ENCODE data around the gene GAREM1.

GAREM1 gene

DNA sequence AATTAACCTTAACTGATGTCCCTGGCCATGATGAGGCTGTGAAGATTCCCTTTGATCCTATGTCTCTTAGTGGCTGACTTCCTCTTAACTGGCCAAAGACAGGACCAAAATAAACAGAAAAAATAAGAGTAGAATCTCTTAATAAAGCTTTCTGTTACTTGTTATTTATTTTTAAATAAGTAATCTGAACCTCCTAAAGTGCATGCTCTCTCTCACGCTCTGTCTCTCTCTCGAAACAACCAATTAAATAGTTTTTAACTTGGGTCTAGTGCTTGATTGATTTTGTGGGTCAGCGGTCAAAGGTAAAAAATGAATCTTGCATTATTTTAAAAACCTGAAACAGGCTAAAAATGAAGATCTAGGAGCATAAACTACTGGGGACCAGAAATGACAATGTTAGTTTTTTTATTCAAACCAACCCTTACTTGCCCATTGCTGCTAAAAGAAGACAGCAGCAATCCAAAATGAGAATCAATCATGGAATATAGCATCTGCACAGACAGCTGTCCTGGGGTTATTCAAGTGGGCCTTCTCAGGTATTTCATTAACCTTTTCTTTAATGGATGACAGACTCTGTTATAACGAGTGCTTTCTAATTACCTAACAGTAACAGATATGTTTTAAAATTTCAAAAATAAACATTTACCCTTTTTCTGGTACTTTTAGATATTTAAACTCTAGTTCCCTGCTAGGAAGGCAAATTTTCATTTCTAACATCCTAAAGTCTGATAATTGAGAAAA is 11.2 kb downstream of the GAREM1 start:
- DNase-seq (ENCODE audit: insufficient read length, low spot score) (no peak), FAIRE-seq (no peak)

DNA sequence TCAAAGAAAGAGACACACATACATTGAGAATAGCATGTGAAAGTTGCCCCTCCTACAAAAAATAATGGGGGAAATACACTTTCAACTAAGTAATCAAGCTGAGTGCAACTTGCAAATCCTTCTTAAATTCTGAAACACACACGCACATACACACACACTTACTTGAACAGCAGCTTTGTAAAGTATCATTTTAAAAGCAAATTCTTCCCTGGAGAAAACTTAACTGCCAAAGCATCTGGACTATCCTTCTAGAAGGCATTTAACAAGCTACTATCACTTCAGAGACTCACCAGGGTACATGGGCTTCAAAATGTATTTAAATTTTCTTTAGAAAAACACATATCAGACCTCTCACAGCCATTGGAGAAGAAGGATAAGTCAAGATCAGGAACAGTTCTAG is 15.3 kb downstream of the GAREM1 start:
- DNase-seq (ENCODE audit: insufficient read length, low spot score) (no peak), FAIRE-seq (no peak)

DNA sequence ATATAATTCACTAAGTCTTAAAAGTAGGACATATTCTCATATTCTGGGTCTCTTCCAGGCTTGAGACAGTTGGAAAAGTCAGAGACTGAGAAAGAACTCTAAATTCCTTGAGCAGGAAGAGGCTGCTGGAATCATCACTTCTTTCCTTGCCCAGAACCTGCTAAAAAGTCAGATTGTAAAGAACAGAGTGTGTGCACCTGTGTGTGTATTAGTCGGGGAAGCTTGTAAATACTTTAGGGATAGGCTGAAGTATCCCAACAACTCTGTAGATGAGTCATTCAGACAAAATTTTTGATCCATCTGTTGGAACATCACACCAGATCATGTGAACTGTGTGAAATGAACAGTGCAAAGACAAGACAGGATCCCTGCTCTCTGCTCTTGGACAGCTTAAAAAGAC is 16.1 kb downstream of the GAREM1 start:
- DNase-seq (ENCODE audit: insufficient read length, low spot score): no peak
- no peak for FAIRE-seq

DNA sequence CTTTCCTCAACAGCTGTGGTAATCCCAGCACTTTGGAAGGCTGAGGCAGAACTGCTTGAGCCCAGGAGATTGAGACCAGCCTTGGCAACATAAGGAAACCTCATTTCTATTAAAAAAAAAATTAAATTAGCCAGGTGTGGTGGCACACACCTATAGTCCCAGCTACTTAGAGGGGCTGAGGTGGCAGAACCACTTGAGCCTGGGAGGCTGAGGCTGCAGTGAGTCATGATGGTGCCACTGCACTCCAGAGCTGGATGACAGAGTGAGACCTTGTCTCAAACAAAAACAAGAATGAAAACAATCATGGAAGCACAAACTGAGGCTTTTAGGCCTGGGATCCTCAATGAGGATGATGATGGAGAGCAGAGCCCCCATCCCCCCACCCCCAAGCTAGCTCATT is 19.8 kb downstream of the GAREM1 start:
- DNase-seq (ENCODE audit: insufficient read length, low spot score) (no peak), FAIRE-seq (no peak)

DNA sequence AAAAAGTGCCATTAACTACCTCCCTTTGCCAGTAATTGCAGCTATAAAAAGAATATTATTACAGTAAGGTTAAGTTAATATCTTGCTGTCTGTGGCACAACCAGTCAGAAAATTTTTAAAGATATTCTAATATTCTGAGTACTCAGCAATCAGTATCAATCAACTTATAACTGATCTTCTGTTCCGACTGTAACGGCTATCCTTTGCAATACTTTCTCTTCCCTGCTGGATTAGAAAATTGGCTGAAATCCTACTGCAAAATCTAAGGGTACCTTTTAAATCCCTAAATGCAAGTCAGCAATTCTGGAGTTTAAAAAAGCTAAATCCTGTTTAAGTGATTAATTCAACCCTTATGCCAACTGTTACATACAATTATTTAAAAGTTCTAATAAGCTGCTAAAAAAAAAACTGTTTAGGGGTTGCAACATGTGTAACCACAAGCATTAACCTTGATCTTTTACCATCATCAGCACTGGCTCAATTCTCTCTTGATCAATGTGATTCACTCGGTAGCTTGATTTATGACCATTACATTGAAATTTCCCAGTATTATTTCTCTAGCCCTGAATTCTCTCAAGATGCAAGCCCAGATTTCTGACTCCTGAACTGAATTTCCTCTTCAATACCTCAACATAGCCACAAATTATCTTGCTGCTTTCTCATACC is 20.5 kb downstream of the GAREM1 start:
- DNase-seq (ENCODE audit: insufficient read length, low spot score) (no peak), FAIRE-seq (no peak)

DNA sequence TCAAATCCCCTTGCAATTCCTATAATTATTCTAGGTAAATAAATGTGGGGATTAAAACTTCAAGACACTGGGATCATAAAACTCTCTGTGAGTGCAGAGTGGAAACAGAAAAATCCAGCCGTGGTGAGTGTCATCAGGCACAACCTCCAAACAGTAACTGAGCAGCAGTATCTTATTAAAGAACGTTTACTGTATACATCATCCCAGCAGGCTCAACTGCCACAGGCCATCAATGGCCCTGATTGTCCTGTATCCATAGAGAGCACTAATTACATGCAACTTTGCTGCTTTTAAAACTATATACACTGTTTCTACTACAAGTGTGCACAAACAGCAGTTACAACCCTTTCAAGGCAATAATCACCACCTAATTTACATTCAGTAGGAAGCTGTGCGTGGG is 23.9 kb downstream of the GAREM1 start:
- DNase-seq (ENCODE audit: insufficient read length, low spot score) (no peak), FAIRE-seq (no peak)

DNA sequence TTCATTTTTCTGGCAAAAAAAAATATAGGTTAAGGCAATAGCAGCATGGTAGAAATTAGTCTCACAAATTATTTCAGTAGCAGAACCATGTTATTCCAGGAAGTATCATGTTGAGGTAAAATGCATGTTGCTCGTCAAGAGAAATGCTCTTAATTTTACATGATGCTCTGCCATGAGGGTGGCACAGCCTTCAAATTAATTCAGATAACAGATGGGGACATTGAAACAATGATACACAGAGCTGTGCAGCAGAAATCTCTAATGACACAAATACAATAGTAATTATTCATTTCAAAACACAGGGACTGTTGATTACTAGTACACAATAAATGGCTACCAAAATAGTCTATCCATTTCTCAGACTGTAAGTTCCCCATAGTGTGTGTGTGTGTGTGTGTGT is 24.8 kb downstream of the GAREM1 start:
- FAIRE-seq: no peak
- no peak for DNase-seq (ENCODE audit: insufficient read length, low spot score)

DNA sequence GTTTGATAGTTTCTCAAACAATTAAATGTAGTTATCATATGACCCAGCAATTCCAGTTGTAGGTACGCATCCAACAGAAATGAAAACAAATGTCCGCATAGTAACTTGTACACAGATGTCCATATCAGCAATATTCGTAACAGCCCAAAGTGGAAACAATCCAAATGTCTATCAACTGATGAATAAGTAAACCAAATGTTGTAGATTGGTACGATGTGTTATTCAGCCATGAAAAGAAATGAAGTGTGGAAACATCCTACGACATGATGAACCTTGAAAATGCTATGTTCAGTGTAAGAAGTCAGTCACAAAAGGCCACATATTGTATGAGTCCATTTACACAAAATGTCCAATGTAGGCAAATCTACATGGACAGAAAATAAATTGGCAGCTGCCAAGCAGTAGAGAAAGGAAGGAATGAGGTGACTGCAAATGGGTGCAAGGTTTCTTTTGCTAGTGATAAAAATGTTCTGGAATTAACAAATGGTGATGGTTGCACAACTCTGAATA is 26.9 kb downstream of the GAREM1 start:
- DNase-seq (ENCODE audit: insufficient read length, low spot score) (no peak), FAIRE-seq (no peak)

DNA sequence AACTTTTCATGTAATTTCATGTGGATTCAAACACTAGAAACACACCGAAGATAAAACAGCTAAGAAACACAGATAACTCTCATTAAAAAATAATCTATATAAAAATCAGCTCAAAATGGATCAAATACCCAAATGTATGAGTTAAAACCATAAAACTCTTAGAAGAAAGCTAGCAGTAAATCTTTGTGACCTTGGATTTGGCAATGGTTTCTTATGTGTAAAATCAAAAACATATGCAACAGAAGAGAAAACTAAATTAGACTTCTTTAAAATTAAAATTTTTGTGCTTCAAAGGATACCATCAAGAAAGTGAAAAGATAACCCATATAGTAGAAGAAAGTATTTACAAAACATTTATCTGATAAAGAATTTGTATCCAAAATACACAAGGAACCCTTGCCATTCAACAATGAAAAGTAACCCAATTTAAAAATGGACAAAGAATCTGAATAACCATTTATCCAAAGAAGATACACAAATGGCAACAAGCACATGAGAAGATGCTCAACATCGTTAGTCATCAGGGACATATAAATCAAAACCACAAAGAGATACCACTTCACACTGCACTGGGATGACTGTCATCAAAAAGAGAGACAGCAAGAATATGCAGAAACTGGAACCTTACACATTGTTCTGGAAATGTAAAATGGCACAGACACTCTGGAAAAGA is 27.5 kb downstream of the GAREM1 start:
- no peak for FAIRE-seq
- DNase-seq (ENCODE audit: insufficient read length, low spot score): no peak

DNA sequence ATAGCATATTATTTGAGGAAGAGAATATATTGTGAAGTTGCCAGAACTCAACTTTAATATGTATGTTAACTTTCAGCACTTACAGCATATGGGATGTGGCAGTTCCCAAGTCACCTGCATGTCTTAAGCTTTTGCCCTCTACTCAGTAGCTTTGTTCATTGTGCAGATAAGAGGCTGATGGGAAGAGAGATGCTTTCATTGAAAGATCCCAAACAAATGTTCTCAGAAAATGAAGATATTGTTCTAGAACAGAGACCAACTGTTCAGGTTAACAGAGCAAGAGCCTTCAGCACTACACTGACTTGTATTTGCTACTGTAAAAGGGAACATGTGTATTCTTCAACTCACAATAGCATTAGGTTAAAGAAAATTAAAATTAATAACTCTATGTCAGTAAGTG is 28.1 kb downstream of the GAREM1 start:
- DNase-seq (ENCODE audit: insufficient read length, low spot score) (no peak), FAIRE-seq (no peak)

DNA sequence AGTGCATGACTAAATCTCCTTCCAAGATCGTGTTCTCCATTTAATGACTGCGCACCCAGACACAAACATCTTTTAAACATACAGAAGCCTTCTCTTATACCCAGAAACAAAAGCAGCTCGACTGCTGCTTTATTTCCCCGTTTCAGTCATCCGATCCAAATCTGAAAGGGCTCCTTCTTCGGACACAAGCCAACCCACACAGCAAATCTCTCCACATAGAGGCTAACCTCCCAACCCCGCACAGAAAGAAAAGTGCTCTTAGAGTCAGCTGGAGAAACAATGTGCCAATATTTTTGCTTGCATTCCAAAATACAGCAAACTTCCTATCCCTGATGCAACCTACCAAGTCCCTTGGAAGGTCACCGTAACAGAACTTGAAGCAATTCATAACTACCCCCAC is 29.1 kb downstream of the GAREM1 start:
- DNase-seq (ENCODE audit: insufficient read length, low spot score) (no peak), FAIRE-seq (no peak)

DNA sequence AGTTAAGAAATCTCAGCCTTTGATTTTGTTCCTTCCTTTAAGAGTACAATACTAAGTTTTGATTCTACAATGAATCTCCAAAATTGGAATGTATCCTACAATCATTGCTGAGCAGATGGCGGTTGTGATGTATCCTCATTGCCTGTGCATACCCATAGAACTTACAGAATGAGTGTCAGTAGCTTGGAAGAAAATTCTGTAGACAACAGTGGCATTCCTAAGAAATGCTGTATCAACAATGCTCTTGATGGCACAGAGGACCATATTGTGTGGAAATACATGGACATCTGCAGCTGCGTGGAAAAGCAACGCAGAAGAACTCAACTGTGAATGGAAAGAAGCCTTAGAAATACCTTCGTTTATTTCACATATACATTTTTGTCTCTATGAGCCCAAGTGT is 30.2 kb downstream of the GAREM1 start:
- FAIRE-seq (no peak), DNase-seq (ENCODE audit: insufficient read length, low spot score) (no peak)

DNA sequence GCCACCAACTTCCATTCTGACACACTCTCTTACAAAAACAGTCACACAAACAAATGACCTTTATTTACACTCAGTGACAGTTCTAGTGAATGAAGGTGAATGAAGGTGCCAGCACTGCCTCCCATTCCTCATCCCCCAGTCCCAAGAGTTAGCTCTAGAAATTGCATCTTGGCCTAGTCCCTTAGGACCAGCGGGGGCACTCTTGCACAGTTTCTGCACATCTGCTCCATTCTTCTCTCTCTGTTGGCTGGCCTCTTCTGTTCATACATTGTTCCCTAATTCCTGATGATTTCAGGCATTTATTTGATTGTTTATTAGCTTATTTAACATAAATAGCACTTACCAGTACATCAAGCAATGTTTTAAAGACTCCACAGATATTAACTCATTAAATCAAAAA is 30.9 kb downstream of the GAREM1 start:
- DNase-seq (ENCODE audit: insufficient read length, low spot score): no peak
- no peak for FAIRE-seq

DNA sequence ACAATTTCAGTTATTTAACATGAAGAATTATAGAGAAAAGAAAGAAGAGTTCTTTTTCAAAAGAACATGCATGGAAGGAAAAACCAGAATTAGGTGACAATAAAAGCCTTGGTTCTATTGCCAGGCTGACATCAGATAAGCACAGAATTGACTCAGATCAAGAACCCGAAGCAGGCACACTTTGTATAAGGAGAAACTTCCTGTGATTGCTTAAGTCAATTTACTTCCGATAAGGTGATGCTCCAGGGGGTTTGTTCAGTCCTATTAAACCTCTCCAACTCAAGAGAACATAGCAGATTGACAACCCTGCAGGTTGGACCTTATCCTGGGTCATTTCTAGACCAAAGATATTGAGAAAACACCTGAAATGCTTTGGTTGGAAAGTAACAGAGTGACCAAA is 31.4 kb downstream of the GAREM1 start:
- DNase-seq (ENCODE audit: insufficient read length, low spot score) (no peak), FAIRE-seq (no peak)

DNA sequence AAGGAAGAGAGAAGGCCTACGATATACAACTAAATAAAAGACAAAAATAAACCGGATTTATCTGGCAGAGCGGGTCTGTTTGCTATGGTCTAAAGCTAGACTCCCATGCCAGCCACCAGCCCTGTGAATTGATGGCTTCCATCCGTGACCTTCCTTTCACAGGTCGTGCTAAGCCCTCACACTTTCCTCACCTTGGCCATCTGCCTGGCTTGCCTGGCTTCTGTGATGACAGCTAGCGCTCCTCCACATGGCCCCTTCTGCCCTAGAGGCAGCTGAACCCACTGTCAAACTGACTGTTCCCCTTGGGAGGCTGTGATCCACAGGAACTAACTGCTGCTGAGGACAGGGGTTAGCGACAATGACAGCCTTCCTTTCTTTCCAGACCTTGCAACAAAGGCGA is 32.5 kb downstream of the GAREM1 start:
- no peak for FAIRE-seq

DNA sequence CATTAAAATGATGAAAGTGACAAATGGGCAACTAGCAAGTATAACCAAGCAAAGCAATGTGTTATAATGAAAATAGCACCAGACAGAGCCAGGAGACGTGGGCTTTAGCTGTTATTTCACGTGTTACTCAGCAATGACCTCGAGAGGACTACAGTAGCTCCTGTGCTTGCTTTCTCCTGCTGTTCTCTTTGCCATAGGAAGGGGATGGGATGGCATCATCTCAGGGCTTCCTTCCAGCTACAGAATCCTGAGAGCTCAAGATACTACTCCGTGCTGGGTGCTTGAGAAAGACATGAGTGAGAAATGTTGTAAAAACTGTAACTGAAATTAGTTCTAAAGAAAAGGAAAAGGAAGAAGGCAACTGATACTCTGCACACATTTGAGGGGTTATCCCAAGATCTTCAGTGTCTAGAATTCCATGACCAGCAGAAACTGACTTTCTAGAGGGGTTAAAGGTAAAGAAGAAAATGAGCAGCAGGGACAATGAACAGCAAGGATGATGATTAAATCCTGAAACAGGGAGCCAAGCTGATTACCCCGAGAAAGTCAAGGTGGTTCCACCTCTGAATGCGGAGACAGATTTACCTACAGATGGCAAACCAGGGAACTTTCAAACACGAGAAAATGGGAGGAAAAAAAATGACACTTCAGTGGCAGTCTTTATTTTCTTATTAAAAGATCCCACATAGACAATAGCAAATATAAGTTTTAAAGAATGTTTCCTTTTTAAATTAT is 33.4 kb downstream of the GAREM1 start:
- DNase-seq (ENCODE audit: insufficient read length, low spot score): no peak
- FAIRE-seq: no peak

More for the DNA sequence above, 32.5 kb downstream of the GAREM1 start:
- no peak for DNase-seq (ENCODE audit: insufficient read length, low spot score)

DNA sequence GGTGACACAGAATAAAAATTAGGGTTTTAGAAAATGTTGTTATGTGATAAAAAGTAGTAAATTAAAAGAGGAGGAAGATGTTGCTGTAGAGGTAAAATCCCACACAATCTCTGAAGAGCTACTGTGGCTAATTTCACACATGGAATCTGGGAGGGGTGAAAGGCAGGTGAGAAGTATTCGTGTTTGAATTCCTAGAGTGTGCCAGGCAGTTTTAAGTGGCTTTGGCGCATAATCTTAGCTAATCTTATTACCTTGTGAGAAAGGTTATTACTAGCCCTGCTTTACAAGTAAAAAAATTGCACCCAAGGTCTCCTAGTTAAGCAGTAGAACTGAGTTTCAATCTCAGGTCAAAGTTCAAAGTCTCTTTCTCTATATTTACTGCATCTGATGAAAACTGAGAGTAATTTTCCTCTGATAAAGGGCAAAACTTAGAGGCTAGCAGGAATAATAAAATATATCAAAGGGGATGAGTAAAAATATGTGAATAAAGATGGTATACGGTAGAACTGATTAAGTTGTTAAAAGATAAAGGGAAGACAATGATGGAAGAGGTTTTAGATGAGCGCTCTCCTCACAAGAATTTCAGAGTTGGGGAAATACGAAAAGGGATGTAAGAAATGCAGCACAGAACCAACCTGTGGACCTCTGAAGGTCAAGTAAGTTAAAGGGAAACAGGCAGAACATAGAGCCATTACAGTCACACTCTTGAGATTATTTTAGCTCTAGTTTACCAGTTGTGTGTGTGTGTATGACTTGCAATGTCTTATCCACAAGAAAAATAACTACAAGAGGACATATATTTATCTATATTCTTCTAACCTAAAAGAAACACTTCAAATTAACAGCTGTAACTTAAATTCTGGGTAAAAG is 34.8 kb downstream of the GAREM1 start:
- no peak for DNase-seq (ENCODE audit: insufficient read length, low spot score)
- FAIRE-seq: no peak

DNA sequence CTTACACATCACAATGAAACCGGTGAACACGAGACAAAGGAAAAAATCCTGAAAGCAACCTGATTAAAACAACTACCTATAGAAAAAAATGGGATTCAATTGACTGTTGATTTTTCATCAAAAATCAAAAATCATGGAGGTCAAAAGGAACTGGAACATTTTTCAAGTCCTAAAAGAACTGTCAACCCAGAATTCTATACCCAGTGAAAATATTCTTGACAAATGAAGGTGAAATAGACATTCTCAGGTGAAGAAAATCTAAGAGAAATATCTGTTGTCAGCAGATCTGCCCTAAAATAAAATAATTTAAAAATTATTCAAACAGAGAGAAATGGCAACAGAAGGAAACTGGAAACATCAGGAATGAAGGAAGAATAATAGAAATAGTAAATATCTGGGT is 38.9 kb downstream of the GAREM1 start:
- no peak for FAIRE-seq
- DNase-seq (ENCODE audit: insufficient read length, low spot score): no peak

DNA sequence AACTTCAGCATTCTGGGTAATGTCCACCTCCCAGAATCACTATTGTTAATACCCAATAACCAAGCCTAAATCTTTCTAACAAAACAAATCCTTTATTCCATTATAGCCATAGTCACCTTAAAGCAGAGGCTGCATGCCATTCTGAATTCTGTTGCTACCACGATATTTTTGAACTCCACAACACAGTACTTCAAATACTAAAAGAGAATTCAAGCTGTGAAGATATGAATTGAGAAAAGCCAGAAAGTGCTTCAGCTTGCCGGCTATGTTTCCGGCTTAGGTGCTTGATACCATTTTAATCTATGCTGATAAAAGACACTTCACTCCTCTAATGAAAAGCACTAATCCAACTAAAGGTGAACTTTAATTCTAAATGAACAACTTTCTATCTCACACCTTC is 41.3 kb downstream of the GAREM1 start:
- DNase-seq (ENCODE audit: insufficient read length, low spot score) (no peak), FAIRE-seq (no peak)
